ENCODE data around the gene FAM20A.

FAM20A gene

DNA sequence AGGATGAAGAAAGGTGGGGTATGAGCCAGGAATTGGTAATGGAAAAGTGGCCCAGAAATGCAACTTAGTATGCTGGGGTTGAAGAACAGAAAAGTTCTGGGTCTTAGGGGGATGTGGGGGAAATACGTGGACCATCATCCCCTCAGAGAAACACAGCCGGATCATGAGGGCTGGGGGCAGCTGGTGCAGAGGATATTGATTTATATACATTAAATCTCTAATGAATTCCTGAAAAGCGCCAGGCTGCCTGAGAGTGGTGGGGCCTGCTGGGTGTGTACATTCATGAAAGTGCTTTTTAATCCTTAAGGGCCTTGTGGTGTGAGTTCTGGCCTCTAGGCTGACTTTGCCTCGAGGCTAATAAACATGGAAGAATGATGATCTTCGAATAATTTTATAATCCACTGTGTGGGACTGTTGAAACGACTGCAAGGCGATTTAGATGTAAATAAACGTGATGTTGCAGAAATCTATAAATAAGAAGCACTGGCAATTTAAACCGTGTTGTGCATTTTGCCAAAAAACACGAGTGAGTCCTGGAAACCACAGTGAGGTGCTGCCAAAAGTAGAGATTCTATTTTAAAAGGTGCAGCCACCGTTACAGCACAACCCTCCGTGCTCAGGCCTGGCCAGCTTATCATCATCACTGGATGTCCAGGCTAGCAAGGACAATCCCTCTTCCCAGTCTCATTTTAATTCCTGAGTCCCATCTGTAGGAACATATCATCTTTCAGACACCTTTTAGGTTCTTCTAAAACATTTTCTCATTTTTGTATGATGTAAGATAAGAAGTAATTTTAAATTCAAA lies 56.9 kb downstream of the FAM20A start:
- no peak overlapping the region for H3K9ac ChIP-seq (ENCODE audit: low read depth, low read length)
- H3K4me3 ChIP-seq (ENCODE audit: low read depth, low read length) = no peak overlapping the region
- no peaks in the 10 kb centered on the region for H3K4me1 ChIP-seq (ENCODE audit: control insufficient read depth, insufficient read depth, low read length)
- peaks cover 27% of the 10 kb centered on the region for H3K36me3 ChIP-seq (ENCODE audit: control insufficient read depth, insufficient read depth, low read length)
- H3K27me3 ChIP-seq (ENCODE audit: control insufficient read depth, insufficient read depth, low read length) = no peaks in the 10 kb centered on the region
- H3K9me3 ChIP-seq (ENCODE audit: control insufficient read depth, insufficient read depth, low read length) = no peaks in the 10 kb centered on the region

DNA sequence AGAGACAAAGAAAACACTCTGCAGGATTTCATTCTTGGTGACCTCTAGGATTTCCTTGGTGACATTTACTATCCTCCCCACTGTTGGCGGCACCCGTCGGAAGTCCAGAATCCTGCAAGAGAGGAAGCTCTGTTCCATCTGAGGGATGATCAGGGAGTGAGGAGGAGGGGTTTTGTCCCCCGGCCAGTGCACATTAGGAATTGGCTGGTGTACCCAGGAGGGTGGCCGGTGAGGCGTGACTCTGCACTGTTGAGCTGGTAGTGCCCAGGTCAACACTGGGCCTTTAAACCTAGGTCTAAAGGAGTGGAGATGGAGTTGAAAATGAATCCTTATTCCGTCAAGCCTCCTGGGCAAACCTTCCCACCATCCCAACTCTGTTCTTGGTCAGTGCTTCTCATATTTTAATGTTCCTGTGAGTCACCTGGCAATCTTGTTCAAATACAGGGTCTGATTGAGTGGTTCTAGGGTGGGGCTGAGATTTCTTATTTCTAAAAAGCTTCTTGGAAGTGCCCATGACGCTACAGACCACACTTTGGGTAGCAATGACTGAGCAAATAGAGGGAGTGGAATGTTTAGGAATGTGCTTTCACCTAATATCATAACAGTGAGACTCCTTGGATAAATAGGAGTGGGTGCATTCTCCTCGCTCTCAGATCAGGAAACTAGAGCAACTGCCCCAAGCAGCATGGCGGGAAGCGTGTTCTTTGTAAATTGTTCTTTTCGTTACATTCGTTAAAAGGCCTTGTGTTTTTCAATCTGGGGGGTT lies 58.3 kb downstream of the FAM20A start:
- no peak overlapping the region for H3K4me3 ChIP-seq (ENCODE audit: low read depth, low read length)
- peaks cover 32% of the 10 kb centered on the region for H3K36me3 ChIP-seq (ENCODE audit: control insufficient read depth, insufficient read depth, low read length)

DNA sequence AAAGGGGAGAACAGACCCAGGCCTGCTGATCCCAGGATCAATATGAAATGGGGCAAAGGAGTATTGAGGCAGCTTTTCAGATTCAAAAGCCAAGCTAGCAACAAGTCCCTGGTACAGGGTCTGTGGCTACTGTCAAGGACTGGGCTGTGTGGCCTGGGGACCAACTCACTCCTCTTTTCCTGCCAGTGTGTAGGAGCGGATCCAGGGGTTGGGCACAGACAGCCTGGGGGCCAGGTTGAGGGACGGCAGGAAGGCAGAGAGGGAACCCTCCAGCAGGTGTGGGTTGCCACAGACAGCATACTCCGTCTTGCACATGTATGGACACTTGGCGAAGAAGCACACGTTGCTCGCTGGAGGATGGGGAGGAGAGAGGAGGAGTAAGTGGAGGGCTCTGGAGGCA lies 59.4 kb downstream of the FAM20A start:
- peak overlapping the region; percentile 13 for H3K9ac ChIP-seq (ENCODE audit: low read depth, low read length)
- no peaks in the 10 kb centered on the region for H3K4me1 ChIP-seq (ENCODE audit: control insufficient read depth, insufficient read depth, low read length)

More for the DNA sequence above, 58.3 kb downstream of the FAM20A start:
- no peaks in the 10 kb centered on the region for H3K9me3 ChIP-seq (ENCODE audit: control insufficient read depth, insufficient read depth, low read length)
- no peaks in the 10 kb centered on the region for H3K4me1 ChIP-seq (ENCODE audit: control insufficient read depth, insufficient read depth, low read length)
- H3K9ac ChIP-seq (ENCODE audit: low read depth, low read length) = no peak overlapping the region
- H3K27me3 ChIP-seq (ENCODE audit: control insufficient read depth, insufficient read depth, low read length) = no peaks in the 10 kb centered on the region

DNA sequence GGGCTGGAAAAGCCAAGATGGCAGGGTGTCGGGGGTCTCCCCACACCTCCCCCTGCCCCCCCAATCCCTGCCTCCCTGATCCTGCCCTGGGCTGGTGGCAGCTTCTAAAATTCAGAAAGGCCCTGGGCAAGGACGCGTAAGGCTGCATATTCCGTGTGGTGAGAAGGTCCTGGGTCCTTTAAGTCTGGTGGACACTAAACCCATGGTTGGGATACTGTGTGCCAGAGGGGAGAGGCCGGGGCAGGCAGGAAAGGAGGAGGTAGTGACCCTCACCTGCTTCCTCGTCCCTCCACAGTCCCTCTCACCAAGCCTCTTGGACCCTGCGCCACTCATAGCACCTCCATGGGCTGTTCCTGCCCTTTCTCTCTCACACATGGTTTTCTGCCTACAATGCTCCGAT lies 60.2 kb downstream of the FAM20A start:
- no peaks in the 10 kb centered on the region for H3K4me1 ChIP-seq (ENCODE audit: control insufficient read depth, insufficient read depth, low read length)
- H3K9me3 ChIP-seq (ENCODE audit: control insufficient read depth, insufficient read depth, low read length) = no peaks in the 10 kb centered on the region
- no peaks in the 10 kb centered on the region for H3K27me3 ChIP-seq (ENCODE audit: control insufficient read depth, insufficient read depth, low read length)
- H3K9ac ChIP-seq (ENCODE audit: low read depth, low read length) = no peak overlapping the region
- peaks cover 40% of the 10 kb centered on the region for H3K36me3 ChIP-seq (ENCODE audit: control insufficient read depth, insufficient read depth, low read length)
- no peak overlapping the region for H3K4me3 ChIP-seq (ENCODE audit: low read depth, low read length)

More for the DNA sequence above, 59.4 kb downstream of the FAM20A start:
- H3K36me3 ChIP-seq (ENCODE audit: control insufficient read depth, insufficient read depth, low read length) = peaks cover 39% of the 10 kb centered on the region
- H3K4me3 ChIP-seq (ENCODE audit: low read depth, low read length) = no peak overlapping the region
- no peaks in the 10 kb centered on the region for H3K9me3 ChIP-seq (ENCODE audit: control insufficient read depth, insufficient read depth, low read length)
- H3K27me3 ChIP-seq (ENCODE audit: control insufficient read depth, insufficient read depth, low read length) = no peaks in the 10 kb centered on the region

DNA sequence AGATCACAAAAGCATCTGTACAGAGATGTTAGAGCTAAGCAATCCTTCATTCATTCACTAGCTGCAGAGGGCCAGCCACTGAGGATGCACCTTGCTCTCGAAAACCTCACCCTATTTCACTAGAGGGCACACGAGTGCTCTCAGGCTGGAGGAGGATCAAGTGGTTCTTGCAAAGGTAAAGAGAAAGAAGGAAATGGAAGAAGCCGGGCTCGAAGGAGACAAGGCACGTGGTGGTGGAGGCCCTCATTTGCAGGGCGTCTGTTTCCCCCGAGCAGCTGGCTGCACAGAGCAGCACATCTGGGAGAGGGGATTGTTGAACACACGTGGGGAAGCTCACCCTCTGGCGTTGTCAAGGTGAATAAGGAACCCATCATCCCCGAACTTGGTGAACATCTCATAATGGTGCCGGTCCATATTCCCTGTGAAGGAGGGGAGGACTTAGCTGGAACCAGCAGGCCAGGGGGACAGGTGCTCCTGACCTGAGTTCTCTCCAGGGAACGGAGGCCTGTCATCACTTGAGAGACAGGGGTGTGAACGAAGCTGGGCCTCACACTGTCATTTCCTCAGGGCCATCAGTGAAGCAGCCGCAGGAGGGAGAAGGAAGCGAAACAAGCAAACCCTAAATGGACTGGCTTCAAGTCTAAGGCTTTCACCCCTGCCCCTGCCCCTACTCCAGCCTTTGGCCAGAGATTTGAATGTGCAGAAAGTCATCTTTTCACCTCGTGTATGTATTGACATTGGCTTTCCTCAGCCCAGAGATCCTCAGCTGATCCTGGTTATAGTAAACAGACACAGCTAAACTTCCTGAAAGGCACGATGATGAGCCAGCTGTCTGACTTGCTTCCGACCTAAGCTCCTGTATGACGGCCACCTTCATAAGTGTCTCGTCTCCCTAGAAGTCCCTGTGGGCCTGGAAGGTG lies 61.4 kb downstream of the FAM20A start:
- Histone ChIP-seq H3K4me3 (ENCODE audit: low read depth, low read length) (no peak overlapping the region), H3K9ac (ENCODE audit: low read depth, low read length) (no peak overlapping the region), H3K27me3 (ENCODE audit: control insufficient read depth, insufficient read depth, low read length) (no peaks in the 10 kb centered on the region), H3K36me3 (ENCODE audit: control insufficient read depth, insufficient read depth, low read length) (peaks cover 43% of the 10 kb centered on the region), H3K4me1 (ENCODE audit: control insufficient read depth, insufficient read depth, low read length) (no peaks in the 10 kb centered on the region), H3K9me3 (ENCODE audit: control insufficient read depth, insufficient read depth, low read length) (no peaks in the 10 kb centered on the region)

DNA sequence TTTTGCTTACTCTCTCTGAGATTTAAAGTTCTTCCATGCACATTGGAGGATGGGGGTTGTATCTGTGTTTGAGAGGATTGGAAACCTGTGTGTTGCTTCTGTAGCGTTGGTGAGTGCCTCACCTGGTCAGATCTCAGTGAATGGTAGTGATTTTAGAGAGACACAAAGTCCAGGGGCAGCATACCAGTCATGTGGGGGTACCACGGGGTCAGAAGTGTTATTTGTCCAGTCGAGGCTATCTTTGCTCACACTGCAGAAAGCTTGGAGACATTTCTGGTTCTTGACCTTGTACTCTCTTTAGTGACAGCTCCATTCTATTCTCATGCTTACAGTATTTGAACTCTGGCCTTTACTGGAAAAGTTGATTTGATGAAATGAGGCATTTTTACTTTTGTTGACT lies 65.2 kb downstream of the FAM20A start:
- no peak overlapping the region for H3K9ac ChIP-seq (ENCODE audit: low read depth, low read length)
- H3K9me3 ChIP-seq (ENCODE audit: control insufficient read depth, insufficient read depth, low read length) = no peaks in the 10 kb centered on the region
- H3K4me1 ChIP-seq (ENCODE audit: control insufficient read depth, insufficient read depth, low read length) = no peaks in the 10 kb centered on the region
- H3K4me3 ChIP-seq (ENCODE audit: low read depth, low read length) = no peak overlapping the region
- H3K36me3 ChIP-seq (ENCODE audit: control insufficient read depth, insufficient read depth, low read length) = peaks cover 35% of the 10 kb centered on the region
- H3K27me3 ChIP-seq (ENCODE audit: control insufficient read depth, insufficient read depth, low read length) = no peaks in the 10 kb centered on the region

DNA sequence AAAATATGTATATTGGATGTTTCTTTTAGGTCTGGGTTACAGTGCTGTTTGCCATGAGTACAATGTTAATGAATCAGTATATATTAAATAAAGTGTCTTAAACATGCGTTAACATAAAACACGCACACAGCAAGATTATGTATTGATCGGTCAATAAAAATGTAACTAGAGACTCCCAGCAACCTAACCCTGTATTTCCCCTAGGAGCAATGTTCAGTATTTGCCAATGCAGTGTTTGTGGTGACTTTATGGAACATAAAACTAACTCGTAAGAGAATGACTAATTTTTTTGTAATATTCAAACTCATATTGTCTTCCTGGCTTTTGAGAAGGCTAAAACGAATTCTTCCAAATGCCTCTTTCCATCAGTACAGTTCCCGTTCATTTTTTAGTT lies 66.5 kb downstream of the FAM20A start:
- Histone ChIP-seq H3K9me3 (ENCODE audit: control insufficient read depth, insufficient read depth, low read length) (no peaks in the 10 kb centered on the region), H3K4me1 (ENCODE audit: control insufficient read depth, insufficient read depth, low read length) (no peaks in the 10 kb centered on the region), H3K4me3 (ENCODE audit: low read depth, low read length) (no peak overlapping the region), H3K27me3 (ENCODE audit: control insufficient read depth, insufficient read depth, low read length) (no peaks in the 10 kb centered on the region), H3K9ac (ENCODE audit: low read depth, low read length) (no peak overlapping the region), H3K36me3 (ENCODE audit: control insufficient read depth, insufficient read depth, low read length) (peaks cover 27% of the 10 kb centered on the region)

DNA sequence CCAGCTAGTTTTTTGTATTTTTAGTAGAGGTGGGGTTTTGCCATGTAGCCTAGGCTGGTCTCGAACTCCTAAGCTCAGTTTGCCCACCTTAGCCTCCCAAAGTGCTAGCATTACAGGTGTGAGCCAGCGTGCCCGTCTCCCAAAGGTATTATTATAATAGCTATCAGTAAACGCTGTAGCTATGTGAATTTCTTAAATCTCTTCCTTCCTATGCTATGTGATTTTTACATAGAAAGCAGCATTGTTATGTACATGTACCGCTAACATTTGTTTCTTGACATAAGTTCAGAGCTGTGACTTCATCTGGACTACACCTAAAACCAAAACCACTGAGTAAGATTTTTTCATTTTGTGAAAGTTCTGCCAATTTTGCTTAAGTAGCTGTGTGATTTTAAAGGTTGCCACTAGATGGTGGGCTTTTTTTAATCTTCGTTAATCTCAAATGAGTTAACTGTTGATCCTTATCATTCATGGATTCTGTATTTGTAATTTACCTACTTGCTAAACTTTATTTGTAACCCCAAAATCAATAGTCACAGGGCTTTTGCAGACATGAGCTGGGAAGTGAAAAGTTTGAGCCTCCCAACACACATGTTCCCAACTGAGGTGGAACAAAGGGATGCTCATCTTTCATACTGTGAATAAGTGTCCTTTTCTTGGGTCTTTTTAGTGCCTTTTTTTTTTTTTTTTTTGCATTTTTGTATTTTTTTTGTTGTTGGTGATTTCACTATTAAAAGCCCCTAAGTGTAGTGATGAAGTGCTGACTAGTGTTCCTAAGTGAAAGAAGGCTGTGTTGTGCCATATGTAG lies 67.1 kb downstream of the FAM20A start:
- Histone ChIP-seq H3K36me3 (ENCODE audit: control insufficient read depth, insufficient read depth, low read length) (peaks cover 21% of the 10 kb centered on the region), H3K9ac (ENCODE audit: low read depth, low read length) (no peak overlapping the region)

DNA sequence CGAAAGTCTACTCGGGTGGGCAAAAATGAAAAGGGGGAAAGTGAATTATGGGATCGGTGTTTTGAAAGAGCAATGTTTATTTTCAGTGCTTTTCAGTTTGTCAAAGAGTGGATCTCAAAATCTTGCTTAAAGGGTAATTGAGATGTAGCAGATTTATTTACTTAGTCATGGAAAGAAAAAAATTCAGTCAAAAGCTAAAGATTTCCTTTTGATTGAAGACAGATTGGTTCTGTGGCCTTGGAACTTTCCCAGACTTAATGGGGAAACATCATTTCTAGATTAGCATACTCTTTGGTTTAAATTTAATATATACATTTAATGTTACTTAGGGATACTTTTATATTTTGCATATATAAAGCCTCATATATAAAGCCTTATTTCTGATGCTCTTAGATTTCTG lies 68.3 kb downstream of the FAM20A start:
- Histone ChIP-seq H3K9me3 (ENCODE audit: control insufficient read depth, insufficient read depth, low read length) (no peaks in the 10 kb centered on the region), H3K4me3 (ENCODE audit: low read depth, low read length) (no peak overlapping the region), H3K36me3 (ENCODE audit: control insufficient read depth, insufficient read depth, low read length) (peaks cover 18% of the 10 kb centered on the region), H3K4me1 (ENCODE audit: control insufficient read depth, insufficient read depth, low read length) (peaks cover 8% of the 10 kb centered on the region), H3K9ac (ENCODE audit: low read depth, low read length) (no peak overlapping the region), H3K27me3 (ENCODE audit: control insufficient read depth, insufficient read depth, low read length) (no peaks in the 10 kb centered on the region)

More for the DNA sequence above, 67.1 kb downstream of the FAM20A start:
- H3K4me3 ChIP-seq (ENCODE audit: low read depth, low read length) = no peak overlapping the region
- peaks cover 5% of the 10 kb centered on the region for H3K4me1 ChIP-seq (ENCODE audit: control insufficient read depth, insufficient read depth, low read length)
- no peaks in the 10 kb centered on the region for H3K27me3 ChIP-seq (ENCODE audit: control insufficient read depth, insufficient read depth, low read length)
- no peaks in the 10 kb centered on the region for H3K9me3 ChIP-seq (ENCODE audit: control insufficient read depth, insufficient read depth, low read length)

DNA sequence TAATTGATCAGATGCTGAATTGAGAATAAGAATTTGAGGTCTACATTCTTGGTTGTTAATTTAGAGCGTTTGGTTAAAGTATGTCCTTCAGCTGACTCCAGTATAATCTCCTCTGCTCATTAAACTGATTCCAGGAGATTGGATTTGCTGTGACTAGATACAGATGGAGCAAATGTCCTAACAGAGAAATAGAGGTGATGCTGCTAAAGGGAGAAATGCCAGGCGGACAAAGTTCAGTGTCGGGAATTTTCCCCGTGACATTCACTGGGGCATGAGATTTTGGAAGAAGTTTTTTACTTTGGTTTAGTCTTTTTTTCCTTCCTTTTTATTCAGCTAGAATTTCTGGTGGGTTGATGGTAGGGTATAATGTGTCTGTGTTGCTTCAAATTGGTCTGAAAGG lies 69.9 kb downstream of the FAM20A start:
- H3K36me3 ChIP-seq (ENCODE audit: control insufficient read depth, insufficient read depth, low read length) = peaks cover 10% of the 10 kb centered on the region
- no peaks in the 10 kb centered on the region for H3K9me3 ChIP-seq (ENCODE audit: control insufficient read depth, insufficient read depth, low read length)
- no peak overlapping the region for H3K4me3 ChIP-seq (ENCODE audit: low read depth, low read length)
- H3K27me3 ChIP-seq (ENCODE audit: control insufficient read depth, insufficient read depth, low read length) = no peaks in the 10 kb centered on the region
- H3K9ac ChIP-seq (ENCODE audit: low read depth, low read length) = no peak overlapping the region
- peaks cover 19% of the 10 kb centered on the region for H3K4me1 ChIP-seq (ENCODE audit: control insufficient read depth, insufficient read depth, low read length)

DNA sequence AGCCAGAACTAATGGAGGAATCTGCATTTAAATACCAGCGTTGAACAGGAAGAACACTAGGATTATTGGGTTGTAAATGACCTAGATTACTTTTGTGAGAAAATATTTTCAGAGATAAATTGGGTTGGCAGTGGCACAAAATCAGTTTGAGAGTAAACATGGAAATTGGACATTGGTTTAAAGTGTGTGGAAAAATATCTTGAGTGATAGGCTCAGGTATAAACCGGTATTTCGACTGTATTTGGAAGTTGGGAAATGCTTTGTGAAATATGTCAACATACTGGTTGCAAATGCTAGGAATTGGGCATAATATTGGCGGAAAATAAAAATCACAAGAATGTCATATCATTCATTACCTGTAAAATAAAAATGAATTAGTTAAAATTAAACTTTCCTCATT lies 73.9 kb downstream of the FAM20A start:
- peaks cover 19% of the 10 kb centered on the region for H3K4me1 ChIP-seq (ENCODE audit: control insufficient read depth, insufficient read depth, low read length)
- H3K36me3 ChIP-seq (ENCODE audit: control insufficient read depth, insufficient read depth, low read length) = peaks cover 18% of the 10 kb centered on the region
- no peaks in the 10 kb centered on the region for H3K27me3 ChIP-seq (ENCODE audit: control insufficient read depth, insufficient read depth, low read length)
- no peak overlapping the region for H3K4me3 ChIP-seq (ENCODE audit: low read depth, low read length)
- H3K9me3 ChIP-seq (ENCODE audit: control insufficient read depth, insufficient read depth, low read length) = no peaks in the 10 kb centered on the region
- no peak overlapping the region for H3K9ac ChIP-seq (ENCODE audit: low read depth, low read length)

Measured in iPS-15b (cell line).